Activated CD4-positive, alpha-beta T cell treated with anti-CD3 and anti-CD28 coated beads, Interleukin-2, Interleukin-6, amounts not matched to agents 100 ng/mL and 50 ng/mL, durations not matched to agents 16 hours and 8 hours (primary cell): ENCODE data around the gene TRIM8.

Source experiments
- DNase-seq: peaks from one replicate; pipeline ENCODE4 v3.0.0-alpha.2; 2020

The TRIM8 gene

DNA sequence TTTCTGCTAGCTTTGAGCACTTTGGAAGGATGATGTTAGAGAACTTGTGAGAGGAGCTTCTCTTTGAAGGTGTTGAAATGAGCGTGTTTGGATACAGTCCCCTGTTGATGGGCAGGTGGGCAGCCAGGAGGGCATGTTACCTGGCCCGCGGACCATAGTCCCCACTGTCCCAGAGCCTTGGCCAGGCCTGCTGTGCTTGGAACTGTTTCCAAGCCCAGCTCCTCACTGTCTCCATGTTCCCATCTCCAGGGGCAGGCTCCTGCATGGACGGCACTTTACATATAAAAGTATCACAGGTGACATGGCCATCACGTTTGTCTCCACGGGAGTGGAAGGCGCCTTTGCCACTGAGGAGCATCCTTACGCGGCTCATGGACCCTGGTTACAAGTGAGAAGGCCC lies 27.2 kb upstream of the TRIM8 start:
- no peak for DNase-seq

DNA sequence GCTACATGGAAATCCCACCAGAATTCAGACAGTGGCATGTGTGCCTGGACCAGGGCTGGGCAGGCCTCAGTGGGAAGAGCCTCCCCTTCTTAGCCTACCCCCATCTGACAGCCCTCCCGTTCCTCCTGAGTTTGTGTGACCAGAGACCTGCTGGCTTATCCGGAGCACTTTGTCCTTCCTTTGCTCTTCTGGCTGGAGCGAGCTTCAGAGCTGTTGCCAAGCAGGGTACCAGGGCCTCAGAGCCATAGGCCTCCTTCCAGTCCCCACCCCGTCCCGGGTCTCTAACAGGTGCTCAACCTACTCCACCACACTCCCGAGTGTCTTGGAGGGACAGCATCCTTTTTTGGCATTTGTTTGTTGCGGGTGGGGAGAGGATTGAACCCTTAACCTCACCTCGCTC lies 26.5 kb upstream of the TRIM8 start:
- DNase-seq = no peak

DNA sequence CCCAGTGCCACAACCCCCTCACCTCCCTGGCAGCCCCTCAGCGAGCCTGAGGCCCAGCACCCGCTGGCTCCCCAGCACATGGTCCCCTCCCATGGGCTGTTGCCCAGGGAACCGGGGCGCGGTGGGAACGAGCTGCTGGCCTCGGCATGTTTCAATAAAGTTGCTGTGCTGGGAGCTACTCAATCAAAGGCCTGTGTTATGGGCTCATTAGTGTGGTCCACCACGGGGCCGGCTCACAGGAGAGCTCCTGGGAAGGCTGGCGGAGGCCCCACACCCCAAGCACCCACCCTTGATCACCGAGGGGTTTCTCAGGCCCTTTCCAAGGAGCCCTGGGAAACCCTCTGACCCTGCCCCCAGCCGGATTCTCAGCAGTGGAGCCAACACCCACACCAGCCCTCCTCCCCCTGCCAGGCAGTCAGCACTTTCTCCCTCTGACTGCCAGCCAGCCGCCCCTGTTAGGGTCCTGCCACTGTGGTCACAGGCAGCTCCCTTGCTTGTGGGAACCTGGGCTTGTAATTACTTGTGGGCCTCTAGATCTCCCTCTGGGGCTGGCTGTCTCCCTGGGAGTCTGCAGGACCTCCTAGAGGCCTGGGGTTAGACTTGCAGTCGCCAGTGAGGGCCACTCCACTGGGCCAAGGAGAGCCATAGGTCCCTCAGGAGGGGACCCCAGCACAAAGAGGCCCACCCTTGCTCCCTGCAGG lies 24.8 kb upstream of the TRIM8 start:
- DNase-seq = no peak

DNA sequence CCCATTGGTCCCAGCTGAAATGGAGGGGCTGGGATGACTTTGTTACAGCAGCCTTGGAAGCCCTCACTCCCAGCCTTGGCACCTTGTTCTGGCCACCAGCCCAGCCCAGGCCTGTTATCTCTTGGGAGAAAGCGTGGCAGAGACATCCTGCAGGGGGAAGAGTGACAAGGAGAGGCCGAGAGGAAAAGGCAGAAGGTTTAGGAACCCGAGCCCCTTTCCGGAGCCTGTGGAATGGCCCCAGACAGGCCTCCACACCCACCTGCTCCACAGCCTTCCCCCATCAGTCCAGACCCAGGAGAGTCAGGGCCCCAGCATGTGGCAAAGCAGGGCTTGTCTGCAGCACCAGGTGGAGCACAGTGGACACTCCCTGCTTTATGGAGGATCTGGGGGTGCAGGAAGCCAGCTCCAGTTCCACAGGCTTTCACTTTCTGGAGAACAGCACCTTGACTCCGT lies 24.1 kb upstream of the TRIM8 start:
- DNase-seq = no peak

DNA sequence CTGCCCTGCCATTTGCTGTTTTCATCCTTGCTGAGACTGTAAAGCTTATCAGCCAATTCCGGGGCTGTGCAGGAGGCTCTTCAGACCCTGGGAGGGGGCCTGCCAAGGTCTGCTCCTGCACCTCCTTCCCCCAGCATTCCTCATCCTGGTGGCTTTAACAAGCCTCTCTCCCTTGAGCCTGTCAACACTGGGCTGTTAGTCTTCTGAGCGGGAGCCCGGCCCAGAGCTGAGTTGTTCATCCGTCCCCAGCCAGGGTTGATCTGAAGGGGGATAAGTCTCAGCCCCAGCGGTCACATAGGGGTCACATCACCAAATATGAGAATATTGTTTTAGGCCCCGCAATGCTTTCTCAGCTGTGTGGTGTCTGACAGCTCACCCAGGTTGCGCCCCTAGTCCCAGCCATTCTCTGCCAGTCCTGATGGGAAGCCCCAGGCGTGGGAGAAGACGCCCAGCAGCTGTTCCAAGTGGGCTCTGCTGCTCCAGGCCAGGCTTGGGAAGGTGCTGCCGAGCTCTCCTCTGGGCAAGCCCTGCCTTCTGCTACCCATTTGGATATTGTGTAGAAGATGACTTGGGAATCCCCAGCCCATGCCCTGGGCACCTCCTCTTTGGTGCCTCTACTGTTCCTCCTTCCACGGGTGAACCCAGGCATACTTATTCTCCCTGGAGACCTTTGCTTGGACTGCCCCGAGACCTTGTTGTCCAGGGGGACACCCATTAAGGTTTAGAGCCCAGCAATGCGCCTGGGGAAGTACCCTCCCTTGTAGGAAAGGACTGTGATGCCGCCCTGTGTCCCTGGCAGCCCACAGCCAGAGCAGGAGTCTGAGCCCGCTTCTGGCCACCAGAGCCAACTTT lies 23.5 kb upstream of the TRIM8 start:
- DNase-seq = no peak

DNA sequence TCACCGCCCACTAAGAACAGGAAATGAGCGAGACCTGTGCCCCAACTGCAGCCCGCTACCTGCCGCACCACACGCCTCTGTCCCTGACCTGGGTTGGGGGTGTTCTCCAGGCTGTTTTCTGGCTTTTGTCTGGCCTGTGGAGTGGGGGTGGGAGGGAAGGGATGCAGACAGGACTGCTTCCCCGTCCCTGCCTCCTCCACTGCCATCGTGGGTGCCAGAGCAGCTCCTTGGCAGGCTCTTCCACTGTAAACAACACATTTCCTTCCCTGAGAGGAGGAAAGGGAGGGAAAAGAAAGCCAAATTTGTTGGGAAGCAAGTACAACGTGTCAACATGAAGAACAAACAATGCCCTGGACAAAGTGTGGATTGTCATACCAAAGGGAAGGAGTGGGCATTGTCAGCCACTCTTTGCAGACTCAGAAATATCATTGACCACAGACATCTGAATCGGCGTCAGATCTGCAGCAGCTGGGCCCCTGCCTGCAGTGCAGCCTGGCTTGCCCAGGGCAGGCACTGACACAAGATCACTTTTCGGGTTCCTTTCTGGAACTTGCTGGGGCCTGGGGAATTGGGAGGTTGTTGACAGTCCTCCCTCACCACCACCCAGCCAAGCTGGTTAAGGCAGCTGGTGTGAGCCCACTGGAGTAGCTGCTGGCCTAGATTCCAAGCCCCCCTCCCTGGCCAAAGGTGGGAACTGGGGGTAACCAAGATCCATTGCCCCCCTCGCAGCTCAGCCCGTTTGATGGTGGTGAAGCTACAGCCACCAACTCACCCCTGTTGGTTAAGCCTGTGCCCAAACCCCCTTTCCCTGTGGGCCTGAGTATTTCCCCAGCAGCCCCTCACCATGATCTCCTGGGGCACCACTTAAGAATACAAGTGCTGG lies 22.6 kb upstream of the TRIM8 start:
- no peak for DNase-seq

DNA sequence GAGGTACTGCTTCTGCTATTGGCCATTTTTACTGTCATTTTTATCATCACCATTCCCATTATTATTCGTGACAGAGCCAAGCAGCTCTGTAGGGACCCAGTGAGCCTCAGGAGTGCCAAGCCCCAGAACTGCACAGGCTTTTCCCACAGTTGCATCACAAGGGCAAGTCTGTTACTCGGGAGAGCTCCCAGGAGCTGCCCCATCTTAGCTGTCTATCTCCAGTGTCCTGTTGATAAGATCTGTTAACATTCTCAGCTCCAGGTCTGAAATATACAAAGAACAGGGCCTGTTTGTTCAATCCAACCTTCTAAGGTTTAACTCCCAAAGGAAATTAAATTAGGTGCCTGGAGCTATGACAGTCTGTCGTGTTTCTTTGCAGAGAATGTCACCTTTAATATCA lies 20.2 kb upstream of the TRIM8 start:
- DNase-seq = no peak

DNA sequence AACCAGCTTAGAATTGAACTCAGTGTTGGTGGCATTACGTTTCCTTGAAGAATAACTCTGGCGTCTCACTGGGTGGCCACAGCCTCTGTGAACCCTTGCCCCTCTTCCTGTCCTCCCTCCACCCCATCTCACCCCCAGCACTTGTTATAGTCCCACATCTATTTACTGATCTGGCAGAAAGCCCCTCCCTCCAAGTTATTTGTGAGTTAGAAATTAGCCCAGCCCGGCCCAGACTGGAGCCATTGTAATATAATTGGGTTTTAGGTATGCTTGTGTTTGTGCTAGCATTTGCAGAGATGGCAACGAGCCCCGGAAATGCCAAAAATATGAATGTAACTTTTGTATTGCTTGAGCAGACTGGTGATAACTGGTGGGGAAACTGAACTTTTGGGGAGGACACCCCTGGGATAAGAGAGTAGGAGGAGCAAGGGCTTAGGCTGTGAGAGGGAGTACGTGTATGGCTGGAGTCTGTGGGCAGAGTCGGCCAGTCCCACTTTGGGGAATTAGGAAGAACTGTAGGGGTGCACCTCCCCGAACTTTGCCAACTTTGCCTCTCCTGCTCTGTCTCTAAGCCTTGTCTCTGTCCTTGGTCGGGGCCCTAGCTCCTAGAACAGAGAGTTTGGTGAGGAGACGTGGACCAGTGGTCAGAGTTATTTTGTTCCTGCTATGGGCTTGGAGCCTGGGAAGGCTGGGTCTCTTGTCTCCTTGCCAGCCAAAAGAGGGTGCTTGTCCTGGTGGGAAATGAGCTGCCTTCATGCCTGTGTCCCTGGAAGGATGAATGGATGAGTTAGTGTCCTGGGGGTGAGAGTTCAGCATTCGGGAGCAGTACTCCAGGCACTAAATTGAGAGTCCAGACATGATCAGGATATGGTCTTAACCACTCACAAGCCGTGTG lies 19.3 kb upstream of the TRIM8 start:
- no peak for DNase-seq

DNA sequence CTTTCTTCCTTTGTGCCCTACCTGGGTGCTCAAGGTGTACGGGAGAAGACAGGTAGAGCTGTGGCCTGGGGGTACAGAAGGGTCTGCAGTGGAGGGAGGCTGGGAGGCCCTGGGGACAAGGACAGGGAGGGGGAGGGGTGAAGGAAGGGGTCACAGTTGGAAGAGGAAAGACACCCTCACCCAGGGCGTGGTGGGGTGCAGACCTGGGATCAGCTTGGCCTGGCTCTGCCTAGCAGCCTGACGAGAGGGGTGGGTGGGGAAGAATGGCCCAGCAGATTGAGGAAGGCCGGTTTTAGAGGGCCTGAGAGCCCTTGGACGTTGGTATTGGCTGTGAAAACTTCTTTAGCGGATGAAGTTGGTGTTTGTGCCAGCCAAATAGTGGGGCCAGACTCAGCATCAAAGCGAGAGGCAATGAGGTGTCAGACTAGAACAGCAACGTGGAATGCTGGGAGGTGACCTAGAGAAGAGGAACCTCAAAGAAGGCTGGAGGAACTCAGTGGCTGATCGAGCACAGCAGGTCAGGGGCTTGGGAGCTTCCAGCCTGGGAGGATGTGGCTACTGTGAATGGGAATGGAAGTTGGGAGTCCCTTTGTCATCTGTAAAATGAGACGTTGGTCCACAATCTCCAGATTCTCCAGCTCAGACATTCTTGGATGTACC lies 18.1 kb upstream of the TRIM8 start:
- DNase-seq = no peak

DNA sequence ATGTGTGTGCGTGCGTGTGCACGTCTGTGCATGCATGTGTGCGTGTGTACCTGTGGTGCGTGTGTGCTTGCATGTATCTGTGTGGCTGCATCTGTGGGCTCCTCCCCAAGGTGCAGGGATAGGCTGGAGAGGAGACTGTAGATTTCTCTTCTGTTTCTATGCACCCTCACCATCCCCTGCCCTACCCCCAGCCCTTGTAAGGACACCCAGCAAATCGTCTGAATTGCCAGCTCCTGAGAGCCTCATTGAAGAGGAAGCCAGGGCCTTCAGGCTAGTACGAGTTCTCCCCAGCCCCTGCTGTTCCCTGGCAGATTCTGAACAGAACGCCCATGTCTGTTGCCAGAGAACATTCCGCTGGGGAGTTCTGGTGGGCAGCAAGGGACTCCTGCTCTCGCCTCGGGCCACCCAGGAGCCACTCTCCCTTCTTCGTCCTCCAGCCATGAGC lies 17.0 kb upstream of the TRIM8 start:
- no peak for DNase-seq

DNA sequence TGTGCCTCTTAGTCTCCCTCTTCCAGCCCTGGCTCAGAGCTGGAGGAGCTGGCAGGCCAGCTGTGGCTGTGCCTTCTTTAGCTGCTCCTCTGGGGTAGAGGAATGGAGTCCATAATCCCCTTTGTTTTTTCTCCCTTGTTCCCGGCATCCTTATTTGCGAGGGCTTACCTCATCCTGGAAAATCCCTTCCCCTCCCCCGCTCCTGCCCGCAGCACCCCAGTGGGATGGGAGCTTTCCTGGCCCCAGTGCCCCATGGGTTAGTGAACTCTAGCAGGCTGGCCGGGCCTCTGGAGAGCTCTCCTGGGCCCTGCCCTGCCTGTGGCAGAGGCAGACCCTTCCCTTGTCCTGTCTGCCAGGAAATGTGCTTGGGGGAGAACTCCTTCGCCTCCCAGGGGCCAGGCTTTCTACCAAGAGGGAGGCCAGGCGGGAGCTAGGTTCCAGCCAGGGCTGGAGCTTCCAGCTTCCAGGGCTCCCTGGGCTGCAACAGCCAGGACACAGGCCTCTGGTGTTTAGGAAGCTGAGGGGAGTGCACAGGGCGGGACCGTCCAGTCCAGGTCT lies 16.5 kb upstream of the TRIM8 start:
- DNase-seq = no peak

DNA sequence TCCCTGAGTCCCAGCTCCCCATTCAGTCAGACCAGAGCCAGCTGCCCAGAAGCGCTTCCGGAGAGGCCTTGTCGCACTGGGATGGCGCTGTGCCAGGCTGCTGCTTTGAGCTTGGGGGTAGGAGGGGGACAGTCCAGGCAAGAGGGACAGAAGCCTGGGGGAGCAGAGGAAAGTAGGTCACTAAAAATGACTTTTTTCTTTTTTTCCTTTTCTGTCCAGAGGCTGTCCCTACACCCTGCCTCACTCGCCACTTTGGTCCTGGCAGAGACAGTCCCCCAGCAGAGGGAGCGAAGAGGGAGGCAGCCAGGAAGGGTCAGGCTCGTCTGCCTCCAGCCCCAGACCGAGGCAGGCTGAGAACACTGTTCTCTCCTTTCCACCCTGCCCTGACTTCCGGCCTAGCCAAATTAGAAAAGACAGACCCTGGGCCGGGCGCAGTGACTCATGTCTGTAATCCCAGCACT lies 15.8 kb upstream of the TRIM8 start:
- no peak for DNase-seq

DNA sequence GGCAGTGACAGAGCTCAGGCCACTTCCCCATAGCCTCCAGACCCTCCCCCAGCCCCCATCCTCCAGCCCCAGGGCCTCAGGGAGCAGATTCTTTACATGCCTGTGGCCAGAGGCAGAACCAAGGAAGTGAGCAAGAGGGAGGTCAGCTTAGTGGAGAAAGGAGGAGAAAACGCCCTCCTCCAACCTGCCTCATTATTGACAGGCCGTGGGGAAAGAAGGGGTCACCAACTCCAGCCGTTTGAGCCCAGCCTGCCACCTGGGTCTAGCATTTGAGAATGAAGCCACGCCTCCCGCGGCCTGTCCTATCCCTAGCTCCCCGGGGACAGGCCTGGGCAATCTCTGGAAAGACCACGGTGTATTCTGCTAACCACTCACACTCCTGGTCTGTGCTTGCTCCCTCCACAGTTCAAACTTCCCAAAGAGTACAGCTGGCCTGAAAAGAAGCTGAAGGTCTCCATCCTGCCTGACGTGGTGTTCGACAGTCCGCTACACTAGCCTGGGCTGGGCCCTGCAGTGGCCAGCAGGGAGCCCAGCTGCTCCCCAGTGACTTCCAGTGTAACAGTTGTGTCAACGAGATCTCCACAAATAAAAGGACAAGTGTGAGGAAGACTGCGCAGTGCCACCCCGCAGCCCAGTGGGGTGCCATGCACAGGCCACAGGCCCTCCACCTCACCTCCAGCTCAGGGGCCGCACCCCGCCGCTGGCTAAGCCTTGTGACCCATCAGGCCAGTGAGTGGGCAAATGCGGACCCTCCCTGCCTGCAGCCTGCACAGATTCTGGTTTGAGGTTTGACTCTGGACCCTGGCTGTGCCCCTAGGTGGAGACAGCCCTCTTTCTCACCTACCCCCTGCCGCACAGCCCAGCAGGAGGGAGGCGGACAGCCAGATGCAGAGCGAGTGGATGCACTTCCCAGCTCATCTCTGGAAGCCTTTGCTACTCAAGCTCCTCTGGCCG lies 14.3 kb upstream of the TRIM8 start:
- DNase-seq = no peak

DNA sequence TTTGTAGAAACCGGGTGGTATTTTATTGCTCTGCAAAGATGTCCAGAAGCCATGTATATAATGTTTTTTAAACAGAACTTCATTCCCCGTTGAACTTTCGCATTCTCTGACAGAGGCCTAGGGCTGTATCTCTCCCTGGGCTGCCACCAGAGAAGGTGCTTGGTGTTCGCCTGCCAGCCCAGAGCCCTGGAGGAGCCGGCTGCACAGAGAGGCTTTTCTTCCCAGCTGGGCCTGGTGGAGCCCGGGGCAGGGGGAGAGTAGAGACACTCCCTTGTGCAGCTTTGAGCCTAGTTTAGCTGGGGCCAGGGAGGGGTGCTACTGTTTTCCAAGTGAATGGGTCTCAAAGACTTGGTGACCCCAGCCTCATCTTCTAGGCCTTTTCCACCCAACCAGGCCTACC lies 13.6 kb upstream of the TRIM8 start:
- DNase-seq = no peak

DNA sequence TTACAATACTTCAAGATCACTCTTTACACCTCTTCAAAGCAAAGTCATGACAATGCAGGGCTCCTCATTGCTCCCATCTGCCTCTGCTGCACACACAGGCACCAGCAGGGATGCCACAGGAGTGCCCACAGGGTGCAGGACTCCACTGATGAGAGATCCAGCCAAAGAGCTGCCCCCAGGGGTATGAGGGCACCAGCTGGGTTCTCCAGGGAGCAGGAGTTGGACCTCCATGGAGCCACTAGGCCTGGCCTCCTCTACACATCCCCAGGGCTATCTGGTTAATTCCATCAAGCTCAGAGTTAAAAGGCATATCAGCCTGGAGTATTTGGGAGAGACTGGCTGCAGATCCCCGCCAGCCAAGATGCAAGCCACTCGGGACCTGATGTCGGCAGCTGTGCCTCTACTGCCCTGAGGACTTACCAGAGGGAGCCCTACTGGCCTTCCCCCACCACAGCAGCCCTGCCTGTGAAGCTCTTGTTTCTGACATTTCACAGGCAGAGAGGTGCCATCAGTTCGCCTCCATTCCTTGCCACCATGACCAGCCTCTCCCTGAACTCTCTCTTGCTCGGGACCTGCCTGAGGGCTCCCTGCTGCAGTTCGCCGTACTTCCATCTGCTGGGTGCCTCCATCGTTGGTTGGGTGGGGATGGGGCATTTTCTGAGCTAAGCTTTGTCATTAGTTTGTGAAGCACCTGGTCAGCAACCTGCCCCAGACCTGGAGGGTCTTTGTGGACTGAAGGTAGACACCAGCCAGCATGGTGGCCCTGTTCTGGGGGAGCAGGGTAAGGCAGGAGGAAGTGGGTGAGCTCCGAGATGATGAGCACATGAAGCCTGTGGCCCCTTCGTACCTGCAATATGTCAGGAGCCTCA lies 12.5 kb upstream of the TRIM8 start:
- DNase-seq = no peak

DNA sequence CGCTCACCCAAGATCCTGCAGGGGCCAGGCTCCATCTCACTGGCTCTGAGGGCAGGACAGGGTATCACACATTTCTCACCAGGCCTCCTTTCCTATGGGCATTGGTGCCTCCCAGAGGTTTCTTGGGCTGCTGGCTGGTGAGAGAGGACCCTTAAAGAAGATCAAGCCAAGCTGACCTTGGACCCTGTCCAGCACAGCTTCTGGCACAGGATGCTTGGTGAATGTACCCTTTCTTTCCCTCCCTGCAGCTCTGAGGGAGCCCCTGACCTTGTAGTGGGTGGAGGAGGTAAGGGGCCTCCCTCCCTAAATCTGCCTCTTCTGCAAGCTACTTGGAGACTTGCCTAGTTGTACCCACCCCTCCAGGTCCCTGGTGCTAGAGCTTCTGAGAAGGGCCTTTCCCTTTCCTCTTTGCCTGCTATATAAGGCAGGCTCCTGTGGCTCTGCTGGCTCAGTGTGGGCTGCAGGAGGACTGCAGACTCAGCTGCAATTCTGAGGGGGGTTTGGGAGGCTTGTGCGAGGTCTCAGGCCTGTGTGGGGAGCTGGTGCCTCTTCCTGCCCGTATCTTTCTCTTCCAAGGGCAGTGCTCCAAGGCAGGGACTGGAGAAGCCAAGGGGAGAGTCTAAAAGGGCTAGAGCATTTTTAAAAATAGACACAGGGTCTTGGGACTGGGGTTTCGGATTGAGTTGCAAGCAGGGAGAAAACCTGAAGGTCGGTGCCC lies 11.7 kb upstream of the TRIM8 start:
- DNase-seq = no peak

DNA sequence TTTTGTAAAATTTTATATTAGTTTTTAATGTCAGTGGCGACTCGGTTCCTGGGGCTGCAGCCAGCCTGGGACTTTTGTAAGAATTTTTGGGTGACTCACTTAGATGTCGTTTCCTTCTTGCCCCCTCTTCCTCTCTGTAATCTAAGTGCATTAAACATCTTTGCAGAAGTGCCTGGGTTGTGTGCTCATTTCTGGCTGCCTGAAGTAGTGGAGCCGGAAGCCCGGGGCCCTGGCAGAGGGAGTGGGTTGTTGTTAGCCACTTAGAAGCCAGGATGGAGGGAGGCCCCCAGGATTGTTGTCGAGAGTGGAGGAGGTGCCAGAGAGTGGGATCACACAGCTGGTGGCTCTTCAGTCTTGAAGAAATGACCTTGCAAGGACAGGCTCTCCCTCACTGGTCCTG lies 11.0 kb upstream of the TRIM8 start:
- peak; percentile 64 for DNase-seq

DNA sequence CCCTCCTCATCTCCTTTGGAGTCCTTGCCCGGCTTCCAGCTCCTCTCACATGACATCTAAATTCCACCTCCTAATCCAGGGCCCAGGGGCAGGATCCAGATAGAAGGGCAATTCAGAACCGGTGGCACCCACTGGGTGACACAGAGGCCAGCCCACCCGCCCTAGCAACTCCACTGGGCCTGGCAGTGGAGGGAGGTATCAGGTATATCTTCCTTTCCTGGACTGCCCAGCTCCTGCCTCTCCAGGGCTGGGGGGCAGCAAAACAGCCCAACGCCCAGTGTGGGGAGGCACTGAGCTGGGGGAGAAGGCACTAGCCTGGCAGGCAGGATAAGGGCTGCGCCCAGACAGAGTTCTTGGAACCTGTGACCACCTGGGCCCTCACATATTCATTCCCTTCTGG lies 10.4 kb upstream of the TRIM8 start:
- no peak for DNase-seq
